ENCODE results near the gene GIMAP4. TPM values are rescaled to one million over a fixed set of nuclear protein-coding genes. Genes with fewer than 3 reads are reported as not detected.

The GIMAP4 gene
- total RNA-seq, 1 donor from 2014 or later = not detected

GRCh38 chr7:150586068-150586784, 19.0 kb downstream of the GIMAP4 start:
- Histone ChIP-seq H3K4me2 (ENCODE audit: low read length) (no peak overlapping the region), H3K79me2 (ENCODE audit: insufficient read depth, low read length) (no peaks in the 10 kb centered on the region), H3K9me3 (ENCODE audit: insufficient read depth, low read depth, low read length) (peaks cover 2% of the 10 kb centered on the region), H4K20me1 (ENCODE audit: insufficient read depth, low read length) (no peaks in the 10 kb centered on the region), H3K27ac (ENCODE audit: low read depth, low read length) (no peak overlapping the region), H2AFZ (ENCODE audit: low read depth, low read length) (no peak overlapping the region), H3K27me3 (ENCODE audit: insufficient read depth, low read length) (no peaks in the 10 kb centered on the region), H3K9ac (ENCODE audit: low read length) (no peak overlapping the region), H3K4me1 (ENCODE audit: insufficient read depth, low read length) (no peaks in the 10 kb centered on the region), H3K4me3 (ENCODE audit: insufficient read depth, low read depth, low read length) (no peak overlapping the region), H3K36me3 (ENCODE audit: insufficient read depth, low read length) (no peaks in the 10 kb centered on the region)
- no peak for TF ChIP-seq EZH2 (IDR thresholded peaks at IDR 0.05; ENCODE audit: insufficient read depth, low read length)
- TF ChIP-seq, protein P1, sequence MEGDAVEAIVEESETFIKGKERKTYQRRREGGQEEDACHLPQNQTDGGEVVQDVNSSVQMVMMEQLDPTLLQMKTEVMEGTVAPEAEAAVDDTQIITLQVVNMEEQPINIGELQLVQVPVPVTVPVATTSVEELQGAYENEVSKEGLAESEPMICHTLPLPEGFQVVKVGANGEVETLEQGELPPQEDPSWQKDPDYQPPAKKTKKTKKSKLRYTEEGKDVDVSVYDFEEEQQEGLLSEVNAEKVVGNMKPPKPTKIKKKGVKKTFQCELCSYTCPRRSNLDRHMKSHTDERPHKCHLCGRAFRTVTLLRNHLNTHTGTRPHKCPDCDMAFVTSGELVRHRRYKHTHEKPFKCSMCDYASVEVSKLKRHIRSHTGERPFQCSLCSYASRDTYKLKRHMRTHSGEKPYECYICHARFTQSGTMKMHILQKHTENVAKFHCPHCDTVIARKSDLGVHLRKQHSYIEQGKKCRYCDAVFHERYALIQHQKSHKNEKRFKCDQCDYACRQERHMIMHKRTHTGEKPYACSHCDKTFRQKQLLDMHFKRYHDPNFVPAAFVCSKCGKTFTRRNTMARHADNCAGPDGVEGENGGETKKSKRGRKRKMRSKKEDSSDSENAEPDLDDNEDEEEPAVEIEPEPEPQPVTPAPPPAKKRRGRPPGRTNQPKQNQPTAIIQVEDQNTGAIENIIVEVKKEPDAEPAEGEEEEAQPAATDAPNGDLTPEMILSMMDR (IDR thresholded peaks at IDR 0.05; ENCODE audit: insufficient read depth, low read depth, low read length) = no peak
- Mint-ChIP-seq H3K4me3 (ENCODE audit: unreplicated experiment) (no peak overlapping the region), H3K27ac (ENCODE audit: unreplicated experiment) (no peak overlapping the region), H3K9me3 (ENCODE audit: unreplicated experiment) (peaks cover 7% of the 10 kb centered on the region), H3K36me3 (ENCODE audit: low read depth, unreplicated experiment) (no peaks in the 10 kb centered on the region), H3K27me3 (ENCODE audit: low read depth, unreplicated experiment) (peaks cover 12% of the 10 kb centered on the region), H3K4me1 (ENCODE audit: low read depth, unreplicated experiment) (no peaks in the 10 kb centered on the region)
- FAIRE-seq (no peak), DNase-seq (ENCODE audit: low read depth) (no peak)

DNA sequence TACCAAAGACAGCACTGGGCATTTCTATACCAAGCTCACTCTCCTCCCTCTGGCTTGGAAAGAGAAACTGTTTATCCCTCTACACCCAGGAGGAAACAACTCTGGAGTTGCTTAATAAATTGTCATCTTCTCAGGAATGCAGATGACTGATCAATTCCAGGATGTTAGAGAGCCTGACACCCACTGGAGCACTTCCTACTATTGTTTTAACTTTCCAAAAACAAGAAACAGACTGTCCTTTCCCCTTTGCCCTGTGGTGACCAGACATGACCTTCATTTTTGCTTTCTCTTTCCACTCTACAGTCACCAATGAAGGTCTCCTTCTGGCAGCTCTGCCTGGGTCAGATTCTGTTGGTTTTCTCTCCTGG, 19.6 kb downstream of the GIMAP4 start:
- Histone ChIP-seq H3K4me2 (ENCODE audit: low read length) (no peak overlapping the region), H3K79me2 (ENCODE audit: insufficient read depth, low read length) (no peaks in the 10 kb centered on the region), H3K27me3 (ENCODE audit: insufficient read depth, low read length) (no peaks in the 10 kb centered on the region), H3K9me3 (ENCODE audit: insufficient read depth, low read depth, low read length) (peaks cover 2% of the 10 kb centered on the region), H4K20me1 (ENCODE audit: insufficient read depth, low read length) (no peaks in the 10 kb centered on the region), H3K4me3 (ENCODE audit: insufficient read depth, low read depth, low read length) (no peak overlapping the region), H3K36me3 (ENCODE audit: insufficient read depth, low read length) (no peaks in the 10 kb centered on the region), H3K9ac (ENCODE audit: low read length) (no peak overlapping the region), H2AFZ (ENCODE audit: low read depth, low read length) (no peak overlapping the region), H3K27ac (ENCODE audit: low read depth, low read length) (no peak overlapping the region), H3K4me1 (ENCODE audit: insufficient read depth, low read length) (no peaks in the 10 kb centered on the region)
- Mint-ChIP-seq H3K27me3 (ENCODE audit: low read depth, unreplicated experiment) (peaks cover 12% of the 10 kb centered on the region), H3K36me3 (ENCODE audit: low read depth, unreplicated experiment) (no peaks in the 10 kb centered on the region), H3K9me3 (ENCODE audit: unreplicated experiment) (peaks cover 7% of the 10 kb centered on the region), H3K27ac (ENCODE audit: unreplicated experiment) (no peak overlapping the region), H3K4me1 (ENCODE audit: low read depth, unreplicated experiment) (no peaks in the 10 kb centered on the region), H3K4me3 (ENCODE audit: unreplicated experiment) (no peak overlapping the region)
- no peak for DNase-seq (ENCODE audit: low read depth)
- TF ChIP-seq, protein P1 (IDR thresholded peaks at IDR 0.05; ENCODE audit: insufficient read depth, low read depth, low read length) = no peak
- TF ChIP-seq EZH2 (IDR thresholded peaks at IDR 0.05; ENCODE audit: insufficient read depth, low read length) = no peak
- no peak for FAIRE-seq

- no peak overlapping the region for H3K9ac ChIP-seq (ENCODE audit: low read length)
- peaks cover 2% of the 10 kb centered on the region for H3K9me3 ChIP-seq (ENCODE audit: insufficient read depth, low read depth, low read length)
- no peaks in the 10 kb centered on the region for H3K79me2 ChIP-seq (ENCODE audit: insufficient read depth, low read length)
- no peaks in the 10 kb centered on the region for H3K36me3 ChIP-seq (ENCODE audit: insufficient read depth, low read length)
- H3K9me3 Mint-ChIP-seq (ENCODE audit: unreplicated experiment) = peaks cover 11% of the 10 kb centered on the region
- H2AFZ ChIP-seq (ENCODE audit: low read depth, low read length) = no peak overlapping the region
- no peaks in the 10 kb centered on the region for H3K4me1 ChIP-seq (ENCODE audit: insufficient read depth, low read length)
- no peak overlapping the region for H3K4me3 ChIP-seq (ENCODE audit: insufficient read depth, low read depth, low read length)
- no peak overlapping the region for H3K4me2 ChIP-seq (ENCODE audit: low read length)
- H3K27ac Mint-ChIP-seq (ENCODE audit: unreplicated experiment) = no peak overlapping the region
- no peak for DNase-seq (ENCODE audit: low read depth)
- H3K36me3 Mint-ChIP-seq (ENCODE audit: low read depth, unreplicated experiment) = no peaks in the 10 kb centered on the region
- H3K27me3 ChIP-seq (ENCODE audit: insufficient read depth, low read length) = no peaks in the 10 kb centered on the region
- H3K4me1 Mint-ChIP-seq (ENCODE audit: low read depth, unreplicated experiment) = no peaks in the 10 kb centered on the region
- no peak overlapping the region for H3K4me3 Mint-ChIP-seq (ENCODE audit: unreplicated experiment)
- no peak for FAIRE-seq
- H3K27ac ChIP-seq (ENCODE audit: low read depth, low read length) = no peak overlapping the region
- TF ChIP-seq, protein P1 (IDR thresholded peaks at IDR 0.05; ENCODE audit: insufficient read depth, low read depth, low read length) = no peak
- no peak for TF ChIP-seq EZH2 (IDR thresholded peaks at IDR 0.05; ENCODE audit: insufficient read depth, low read length)
- no peaks in the 10 kb centered on the region for H4K20me1 ChIP-seq (ENCODE audit: insufficient read depth, low read length)
- H3K27me3 Mint-ChIP-seq (ENCODE audit: low read depth, unreplicated experiment) = peaks cover 11% of the 10 kb centered on the region
Observed at GRCh38 chr7:150587551-150587950, 20.4 kb downstream of the GIMAP4 start.
